B cell (primary cell): Measurements from ENCODE around the gene ATP5F1B. TPM values are rescaled to one million over a fixed set of nuclear protein-coding genes. Genes with fewer than 3 reads are reported as not detected.

Experiments used
- ATAC-seq: fragments of 200-7000 bp; cut with Tn5 transposase; one replicate; pipeline ENCODE4 v1.10.0; 2021; ENCODE audit warnings: low read depth, mild to moderate bottlenecking, moderate number of reproducible peaks, moderate library complexity
- CTCF ChIA-PET: fragments of 350-600 bp; sonication (Branson Sonifier 250); formaldehyde crosslinking; loops from one replicate; lab custom pipeline; 2021; ENCODE audit warnings: antibody characterized with exemption, inconsistent platforms; lab: Charles Lee
- POLR2A ChIA-PET: fragments of 350-600 bp; sonication (Branson Sonifier 250); formaldehyde crosslinking; loops from one replicate; lab custom pipeline; 2021; ENCODE audit warnings: antibody characterized with exemption; lab: Charles Lee
- DNase-seq: peaks from one replicate; pipeline ENCODE4 v3.0.0; 2013
- H2AFZ ChIP-seq: 2 replicates; pipeline ENCODE4 v1.6.1; 2012; ENCODE audit warnings: mild to moderate bottlenecking, low read depth, low read length; ENCODE audit not compliant: insufficient read depth, poor library complexity, severe bottlenecking
- H3K27ac ChIP-seq, 2 donors: 1 replicate in 1 of 2; 2 replicates in 1 of 2; pipeline ENCODE4 v1.5.1; 2012 to 2013; ENCODE audit warnings: low read length in 2 of 2, mild to moderate bottlenecking in 2 of 2, moderate library complexity in 1 of 2
- H3K27me3 ChIP-seq, 4 experiments: fragments of 200-600 bp in 1 of 4; sonication (generic) in 1 of 4; replicated peaks in 1 of 4; 1 replicate in 2 of 4; 2 replicates in 2 of 4; pipeline versions ENCODE4 v1.6.1 to v1.7.0; 2013 to 2016; ENCODE audit warnings: low read length in 3 of 4, mild to moderate bottlenecking in 2 of 4, mixed read lengths in 1 of 4, moderate library complexity in 1 of 4; ENCODE audit not compliant: insufficient read depth in 4 of 4, control insufficient read depth in 3 of 4; ENCODE audit errors: control extremely low read depth in 1 of 4
- H3K36me3 ChIP-seq, 2 experiments: replicated peaks in 1 of 2; 1 replicate in 1 of 2; 2 replicates in 1 of 2; pipeline versions ENCODE4 v1.6.1 to v1.7.1; 2013; ENCODE audit warnings: low read length in 1 of 2; ENCODE audit not compliant: insufficient read depth in 2 of 2, control insufficient read depth in 1 of 2; ENCODE audit errors: control extremely low read depth in 1 of 2, extremely low read depth in 1 of 2
- H3K4me1 ChIP-seq, 2 donors: fragments of 200-600 bp in 1 of 2; sonication (generic) in 1 of 2; 1 replicate in 1 of 2; 2 replicates in 1 of 2; pipeline versions ENCODE4 v1.5.1 to v1.6.1; 2013 to 2017; ENCODE audit warnings: low read length in 2 of 2; ENCODE audit not compliant: control insufficient read depth in 2 of 2, insufficient read depth in 2 of 2
- H3K4me2 ChIP-seq: replicated peaks from 2 replicates; pipeline ENCODE3; 2012; ENCODE audit warnings: mild to moderate bottlenecking, low read depth, low read length; ENCODE audit not compliant: poor library complexity, severe bottlenecking
- H3K4me3 ChIP-seq, 5 experiments: fragments of 200-600 bp in 1 of 5; sonication (generic) in 1 of 5; 1 replicate in 3 of 5; 2 replicates in 2 of 5; pipeline versions ENCODE4 v1.5.1 to v1.7.0; 2011 to 2016; ENCODE audit warnings: low read length in 4 of 5, mild to moderate bottlenecking in 4 of 5, low read depth in 2 of 5, control low read depth in 1 of 5, moderate library complexity in 1 of 5; ENCODE audit not compliant: insufficient read depth in 1 of 5; ENCODE audit errors: control extremely low read depth in 1 of 5, extremely low read depth in 1 of 5
- H3K79me2 ChIP-seq: fragments of 200-600 bp; sonication (generic); one replicate; pipeline ENCODE4 v1.6.0; 2016; ENCODE audit warnings: low read length; ENCODE audit not compliant: control insufficient read depth, insufficient read depth
- H3K9ac ChIP-seq: fragments of 200-600 bp; sonication (generic); 2 replicates; pipeline ENCODE4 v1.6.1; 2017; ENCODE audit warnings: mild to moderate bottlenecking, low read length, moderate library complexity
- H3K9me3 ChIP-seq, 3 donors: one replicate each; pipeline versions ENCODE4 v1.6.1 to v1.7.1; 2013; ENCODE audit warnings: low read length in 2 of 3; ENCODE audit not compliant: control insufficient read depth in 2 of 3, insufficient read depth in 1 of 3; ENCODE audit errors: control extremely low read depth in 1 of 3
- H4K20me1 ChIP-seq: 2 replicates; pipeline ENCODE4 v1.6.0; 2012; ENCODE audit warnings: mild to moderate bottlenecking, low read length; ENCODE audit not compliant: insufficient read depth, control insufficient read depth, poor library complexity, severe bottlenecking
- H3K27ac Mint-ChIP-seq: one replicate; pipeline ENCODE4 v1.8.0; 2021; ENCODE audit warnings: mixed read lengths
- H3K27me3 Mint-ChIP-seq: one replicate; pipeline ENCODE4 v1.8.0; 2021; ENCODE audit warnings: mixed read lengths
- H3K4me1 Mint-ChIP-seq: one replicate; pipeline ENCODE4 v1.8.0; 2021; ENCODE audit warnings: mixed read lengths
- H3K4me3 Mint-ChIP-seq: one replicate; pipeline ENCODE4 v1.8.0; 2021; ENCODE audit warnings: mixed read lengths
- H3K9me3 Mint-ChIP-seq: one replicate; pipeline ENCODE4 v1.8.0; 2022; ENCODE audit warnings: mixed read lengths; ENCODE audit not compliant: insufficient read depth
- EZH2 ChIP-seq: IDR thresholded peaks from 2 replicates; pipeline ENCODE4 v1.6.1; 2012; ENCODE audit warnings: borderline replicate concordance, low read depth, mild to moderate bottlenecking, moderate library complexity, low read length; ENCODE audit not compliant: insufficient read depth, poor library complexity, severe bottlenecking
- WGBS: methylation state at CpG from one replicate; pipeline ENCODE4 v1.1.5; 2013; ENCODE audit warnings: missing lambda C conversion rate; ENCODE audit not compliant: insufficient coverage; 5-methylcytosine and 5-hydroxymethylcytosine counted together
- intact Hi-C: fragments of 100-400 bp; cut with micrococcal nuclease; formaldehyde crosslinking; loops from one replicate; pipeline ENCODE4 v1.10.0; 2022
- polyA plus RNA-seq: library from polyadenylated mRNA; depleted of rRNA; stranded (reverse); fragments of >200 nt; gene quantifications from 2 replicates; pipeline ENCODE4 v1.2.3, GENCODE V29; 2012
- total RNA-seq, 2 donors: library from RNA; stranded (reverse); fragments of 120-200 nt in 1 of 2; gene quantifications; 1 replicate in 1 of 2; 2 replicates in 1 of 2; pipeline versions ENCODE4 v1.2.3 to v1.2.4, GENCODE V29; 2013 to 2022
- TF ChIP-seq, protein P1 (sequence below): fragments of 200-600 bp; IDR thresholded peaks from one replicate; pipeline ENCODE4 v1.8.0; 2022; ENCODE audit warnings: antibody characterized with exemption, mild to moderate bottlenecking

ATP5F1B gene
- total and polyA plus RNA-seq, 2 donors (not counting 1 experiment from before 2014, with no cell fraction given) = 217 to 378 TPM

DNA sequence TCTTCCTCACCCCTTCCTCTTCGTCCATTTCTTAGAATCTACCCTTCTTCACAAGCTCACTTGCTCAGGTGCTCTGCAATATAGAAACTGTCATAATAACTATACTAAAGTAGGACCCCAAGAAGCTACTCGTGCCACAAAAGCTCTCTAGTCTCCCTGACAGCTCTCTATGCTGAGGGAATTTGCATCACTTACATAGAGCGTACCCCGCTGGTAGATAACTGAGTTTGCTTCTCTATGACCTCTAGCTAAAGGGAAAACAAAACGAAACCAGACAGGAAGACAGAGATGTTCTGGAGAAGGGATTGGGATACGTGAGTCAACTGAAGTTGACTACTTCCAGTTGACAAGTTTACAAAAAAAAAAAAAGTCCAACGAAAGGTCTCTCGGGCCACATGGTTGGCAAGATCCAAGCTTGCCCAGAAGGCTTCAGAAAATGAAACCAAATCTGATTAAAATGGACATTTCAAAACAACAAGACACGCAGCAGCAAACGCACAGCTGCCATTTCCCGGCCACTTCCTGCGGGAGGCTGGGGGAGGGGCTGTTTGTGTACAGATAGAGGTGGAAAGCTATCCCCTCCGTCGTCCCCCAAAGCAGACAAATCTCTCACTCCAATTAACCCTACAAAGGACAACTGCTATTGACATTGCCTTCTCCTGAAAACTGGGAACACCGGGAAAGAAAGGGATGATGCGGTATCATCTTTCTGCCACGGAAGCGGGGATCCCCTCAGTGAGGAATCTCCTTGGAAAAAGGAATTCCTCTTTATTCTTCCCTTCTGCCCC lies 16.9 kb downstream of the ATP5F1B start:
- intact Hi-C loops = loop anchor here (1.0 to 5.0 kb wide), 2 partner anchors 7 to 37 kb away; no protein-coding TSS in a partner anchor
- peak overlapping the region; percentile 98 to 100 (median 99) for H3K4me3 ChIP-seq
- ChIA-PET POLR2A (interaction anchor here (0.5 to 5.1 kb wide), 16 partner anchors 8 to 829 kb away, joined by 3 to 18 read pairs (median 4); partner anchors contain the start of genes ATP5F1B, NACA, PTGES3 and RAB5B), CTCF (interaction anchor here (0.5 to 2.4 kb wide), 16 partner anchors 8 to 413 kb away, joined by 3 to 30 read pairs (median 4); partner anchors contain the start of gene ATP5F1B)
- Mint-ChIP-seq H3K9me3 (no peaks in the 10 kb centered on the region), H3K27ac (peak overlapping the region; percentile 92), H3K4me1 (peaks cover 77% of the 10 kb centered on the region), H3K4me3 (peak overlapping the region; percentile 89), H3K27me3 (no peaks in the 10 kb centered on the region)
- ATAC-seq = peak; percentile 14
- peak overlapping the region; percentile 97 to 98 for H3K27ac ChIP-seq
- peak overlapping the region; percentile 66 for H2AFZ ChIP-seq
- H4K20me1 ChIP-seq = peaks cover 33% of the 10 kb centered on the region
- H3K4me2 ChIP-seq = peak overlapping the region; percentile 78
- H3K9me3 ChIP-seq = no peaks in the 10 kb centered on the region
- peaks cover 87% of the 10 kb centered on the region for H3K79me2 ChIP-seq
- H3K27me3 ChIP-seq = no peaks in the 10 kb centered on the region
- H3K9ac ChIP-seq = peak overlapping the region; percentile 95
- peak; percentile 78 for DNase-seq
- peaks cover 0 to 5% of the 10 kb centered on the region in 2 experiments for H3K36me3 ChIP-seq
- peaks cover 57 to 65% of the 10 kb centered on the region in 2 donors for H3K4me1 ChIP-seq
- WGBS = 0% methylated on average over 10 of the region's 18 CpGs
- TF ChIP-seq, protein P1, sequence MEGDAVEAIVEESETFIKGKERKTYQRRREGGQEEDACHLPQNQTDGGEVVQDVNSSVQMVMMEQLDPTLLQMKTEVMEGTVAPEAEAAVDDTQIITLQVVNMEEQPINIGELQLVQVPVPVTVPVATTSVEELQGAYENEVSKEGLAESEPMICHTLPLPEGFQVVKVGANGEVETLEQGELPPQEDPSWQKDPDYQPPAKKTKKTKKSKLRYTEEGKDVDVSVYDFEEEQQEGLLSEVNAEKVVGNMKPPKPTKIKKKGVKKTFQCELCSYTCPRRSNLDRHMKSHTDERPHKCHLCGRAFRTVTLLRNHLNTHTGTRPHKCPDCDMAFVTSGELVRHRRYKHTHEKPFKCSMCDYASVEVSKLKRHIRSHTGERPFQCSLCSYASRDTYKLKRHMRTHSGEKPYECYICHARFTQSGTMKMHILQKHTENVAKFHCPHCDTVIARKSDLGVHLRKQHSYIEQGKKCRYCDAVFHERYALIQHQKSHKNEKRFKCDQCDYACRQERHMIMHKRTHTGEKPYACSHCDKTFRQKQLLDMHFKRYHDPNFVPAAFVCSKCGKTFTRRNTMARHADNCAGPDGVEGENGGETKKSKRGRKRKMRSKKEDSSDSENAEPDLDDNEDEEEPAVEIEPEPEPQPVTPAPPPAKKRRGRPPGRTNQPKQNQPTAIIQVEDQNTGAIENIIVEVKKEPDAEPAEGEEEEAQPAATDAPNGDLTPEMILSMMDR = no peak
- no peak for TF ChIP-seq EZH2
